IMR-90 (cell line): Measurements from ENCODE around the gene CDH12. TPM values are rescaled to one million over a fixed set of nuclear protein-coding genes. Genes with fewer than 3 reads are reported as not detected.

Source experiments
- ATAC-seq: fragments of 200-7000 bp; cut with Tn5 transposase; 2 replicates; pipeline ENCODE4 v1.9.1; 2020; ENCODE audit warnings: low read depth, mild to moderate bottlenecking, moderate library complexity
- BruUV-seq: library from RNA; stranded (reverse); fragments of 400-500 nt; replicated peaks from 2 replicates; lab custom pipeline; 2021; lab: Mats Ljungman, UMichigan
- CTCF ChIA-PET: fragments of 300-600 bp; formaldehyde crosslinking; extraction: SDS; loops from one replicate; lab custom pipeline; 2021; ENCODE audit warnings: antibody characterized with exemption; lab: Yijun Ruan, JAX
- POLR2A ChIA-PET: fragments of 300-600 bp; sonication (Branson Sonifier 250); formaldehyde crosslinking; loops from one replicate; lab custom pipeline; 2022; ENCODE audit warnings: antibody characterized with exemption; ENCODE audit not compliant: unreplicated experiment; lab: Charles Lee
- DNase-seq: peaks from one replicate; pipeline ENCODE4 v3.0.0; 2013
- H2AFZ ChIP-seq: replicated peaks from 2 replicates; pipeline ENCODE3; 2013; ENCODE audit warnings: low read length, mild to moderate bottlenecking; ENCODE audit not compliant: poor library complexity
- H2AK5ac ChIP-seq: 2 replicates; pipeline ENCODE4 v1.6.1; 2013; ENCODE audit warnings: low read depth, low read length, inconsistent platforms
- H2AK9ac ChIP-seq: replicated peaks from 2 replicates; pipeline ENCODE3; 2013; ENCODE audit warnings: mild to moderate bottlenecking, low read depth, low read length, moderate library complexity; ENCODE audit not compliant: poor library complexity
- H2BK120ac ChIP-seq: 2 replicates; pipeline ENCODE4 v1.6.1; 2013; ENCODE audit warnings: low read depth, low read length, inconsistent platforms
- H2BK15ac ChIP-seq: 3 replicates; pipeline ENCODE4 v1.6.1; 2013; ENCODE audit warnings: low read depth, low read length, inconsistent platforms
- H2BK20ac ChIP-seq: 2 replicates; pipeline ENCODE4 v1.6.1; 2013; ENCODE audit warnings: low read depth, mild to moderate bottlenecking, inconsistent platforms, low read length, moderate library complexity
- H2BK5ac ChIP-seq: 2 replicates; pipeline ENCODE4 v1.6.1; 2013; ENCODE audit warnings: mild to moderate bottlenecking, low read depth, low read length, inconsistent platforms; ENCODE audit not compliant: poor library complexity, severe bottlenecking
- H3K14ac ChIP-seq: replicated peaks from 2 replicates; pipeline ENCODE4 v1.6.1; 2013; ENCODE audit warnings: low read depth, low read length, inconsistent platforms
- H3K18ac ChIP-seq: 2 replicates; pipeline ENCODE4 v1.6.1; 2013; ENCODE audit warnings: low read depth, low read length, control low read depth
- H3K23ac ChIP-seq: 2 replicates; pipeline ENCODE4 v1.6.1; 2013; ENCODE audit warnings: low read depth, low read length, inconsistent platforms
- H3K27ac ChIP-seq: 2 replicates; pipeline ENCODE4 v1.5.1; 2013; ENCODE audit warnings: mild to moderate bottlenecking, control low read depth, low read length; ENCODE audit not compliant: insufficient read depth
- H3K27me3 ChIP-seq: 2 replicates; pipeline ENCODE4 v1.6.1; 2013; ENCODE audit warnings: low read length; ENCODE audit not compliant: control insufficient read depth, insufficient read depth
- H3K36me3 ChIP-seq: 2 replicates; pipeline ENCODE4 v1.6.1; 2013; ENCODE audit warnings: low read length, mixed read lengths; ENCODE audit not compliant: control insufficient read depth, insufficient read depth
- H3K4ac ChIP-seq: 2 replicates; pipeline ENCODE4 v1.6.1; 2013; ENCODE audit warnings: low read depth, low read length, inconsistent platforms
- H3K4me1 ChIP-seq: 2 replicates; pipeline ENCODE4 v1.6.1; 2013; ENCODE audit warnings: low read length, mixed read lengths; ENCODE audit not compliant: control insufficient read depth, insufficient read depth
- H3K4me2 ChIP-seq: 2 replicates; pipeline ENCODE4 v1.6.1; 2013; ENCODE audit warnings: low read depth, mild to moderate bottlenecking, control low read depth, low read length, moderate library complexity
- H3K4me3 ChIP-seq: 2 replicates; pipeline ENCODE4 v1.5.1; 2013; ENCODE audit warnings: low read depth, mild to moderate bottlenecking, control low read depth, low read length, moderate library complexity; ENCODE audit not compliant: insufficient read depth
- H3K56ac ChIP-seq: 2 replicates; pipeline ENCODE4 v1.6.1; 2013; ENCODE audit warnings: low read length, inconsistent platforms; ENCODE audit not compliant: insufficient read depth; ENCODE audit errors: extremely low read depth
- H3K79me1 ChIP-seq, 2 experiments: 2 replicates each; pipeline ENCODE4 v1.6.1; 2013; ENCODE audit warnings: low read length in 2 of 2, inconsistent platforms in 1 of 2, low read depth in 1 of 2
- H3K9ac ChIP-seq: 2 replicates; pipeline ENCODE4 v1.6.1; 2013; ENCODE audit warnings: low read depth, low read length, control low read depth
- H3K9me1 ChIP-seq: 2 replicates; pipeline ENCODE4 v1.6.1; 2013; ENCODE audit warnings: low read length, inconsistent platforms; ENCODE audit not compliant: insufficient read depth
- H3K9me3 ChIP-seq: 2 replicates; pipeline ENCODE4 v1.6.1; 2013; ENCODE audit warnings: low read length; ENCODE audit not compliant: control insufficient read depth, insufficient read depth
- H4K20me1 ChIP-seq: 2 replicates; pipeline ENCODE4 v1.6.1; 2013; ENCODE audit warnings: low read length, inconsistent platforms; ENCODE audit not compliant: insufficient read depth
- H4K5ac ChIP-seq: 2 replicates; pipeline ENCODE4 v1.6.1; 2013; ENCODE audit warnings: mild to moderate bottlenecking, low read depth, low read length, control low read depth
- H4K8ac ChIP-seq, 2 experiments: 2 replicates each; pipeline ENCODE4 v1.6.1; 2013; ENCODE audit warnings: low read depth in 2 of 2, low read length in 2 of 2, control low read depth in 1 of 2, inconsistent platforms in 1 of 2
- H4K91ac ChIP-seq: 2 replicates; pipeline ENCODE4 v1.6.1; 2013; ENCODE audit warnings: low read depth, low read length, inconsistent platforms; ENCODE audit not compliant: insufficient read depth
- CEBPB ChIP-seq: IDR thresholded peaks from 2 replicates; pipeline ENCODE4 v1.6.1; 2012; ENCODE audit warnings: low read depth, low read length, improper control_type of control experiment
- CHD1 ChIP-seq: IDR thresholded peaks from 2 replicates; pipeline ENCODE4 v1.6.1; 2012; ENCODE audit warnings: low read depth, low read length, improper control_type of control experiment
- CTCF ChIP-seq: conservative IDR thresholded peaks from 2 replicates; pipeline ENCODE4 v1.5.1; 2012; ENCODE audit warnings: mild to moderate bottlenecking, low read depth, low read length, improper control_type of control experiment
- ELK1 ChIP-seq: fragments of 150-350 bp; IDR thresholded peaks from 2 replicates; pipeline ENCODE4 v1.6.1; 2016; ENCODE audit warnings: low read depth, mild to moderate bottlenecking, low read length, moderate library complexity, borderline replicate concordance
- FOS ChIP-seq: fragments of 150-350 bp; IDR thresholded peaks from 2 replicates; pipeline ENCODE4 v1.6.1; 2016; ENCODE audit warnings: low read depth, low read length
- MAFK ChIP-seq: IDR thresholded peaks from 2 replicates; pipeline ENCODE4 v1.6.1; 2012; ENCODE audit warnings: low read depth, low read length, improper control_type of control experiment
- MAZ ChIP-seq: IDR thresholded peaks from 2 replicates; pipeline ENCODE4 v1.6.1; 2012; ENCODE audit warnings: low read depth, mild to moderate bottlenecking, low read length, improper control_type of control experiment, moderate library complexity, borderline replicate concordance
- POLR2A ChIP-seq: IDR thresholded peaks from 2 replicates; pipeline ENCODE4 v1.6.1; 2012; ENCODE audit warnings: mild to moderate bottlenecking, low read depth, low read length
- RCOR1 ChIP-seq: IDR thresholded peaks from 2 replicates; pipeline ENCODE4 v1.6.1; 2012; ENCODE audit warnings: mild to moderate bottlenecking, low read length, improper control_type of control experiment; ENCODE audit not compliant: insufficient replicate concordance
- RFX5 ChIP-seq: IDR thresholded peaks from 2 replicates; pipeline ENCODE4 v1.8.0; 2012; ENCODE audit warnings: low read depth, mild to moderate bottlenecking, low read length, moderate library complexity
- SMC3 ChIP-seq: fragments of 150-350 bp; IDR thresholded peaks from 2 replicates; pipeline ENCODE4 v1.6.1; 2016; ENCODE audit warnings: low read depth, mild to moderate bottlenecking, antibody characterized with exemption, low read length, moderate library complexity
- WGBS, 2 experiments: methylation state at CpG; one replicate each; pipeline versions ENCODE4 v1.1.5 to v1.1.7; 2013; ENCODE audit warnings: missing lambda C conversion rate in 2 of 2; ENCODE audit not compliant: insufficient read length in 1 of 2; ENCODE audit errors: extremely low coverage in 2 of 2; 5-methylcytosine and 5-hydroxymethylcytosine counted together
- dilution Hi-C: fragments of 300-500 bp; cut with HindIII; formaldehyde crosslinking; loops from one replicate; pipeline ENCODE4 v1.14.3; 2018; ENCODE audit warnings: low sequenced_read_pairs; ENCODE audit not compliant: unreplicated experiment
- in situ Hi-C: fragments of 300-500 bp; cut with MboI; formaldehyde crosslinking; loops from 3 replicates; pipeline ENCODE4 v1.14.3; 2019; ENCODE audit warnings: low sequenced_read_pairs, inconsistent platforms, mixed read lengths
- intact Hi-C: fragments of 100-400 bp; cut with micrococcal nuclease; formaldehyde crosslinking; loops from 2 replicates; pipeline ENCODE4 v1.10.0; 2022
- polyA plus RNA-seq, 3 experiments: library from polyadenylated mRNA; depleted of rRNA; stranded (reverse); fragments of >200 nt; gene quantifications; 2 replicates each; pipeline ENCODE4 v1.2.3, GENCODE V29; 2012; ENCODE audit warnings: low replicate concordance in 1 of 3
- total RNA-seq: library from RNA; depleted of rRNA; stranded (reverse); fragments of >200 nt; gene quantifications from 2 replicates; pipeline ENCODE4 v1.2.3, GENCODE V29; 2012

The CDH12 gene
- total and polyA plus RNA-seq, 2 of the 4 experiments (the other 2 are of a cell fraction) = not detected

DNA sequence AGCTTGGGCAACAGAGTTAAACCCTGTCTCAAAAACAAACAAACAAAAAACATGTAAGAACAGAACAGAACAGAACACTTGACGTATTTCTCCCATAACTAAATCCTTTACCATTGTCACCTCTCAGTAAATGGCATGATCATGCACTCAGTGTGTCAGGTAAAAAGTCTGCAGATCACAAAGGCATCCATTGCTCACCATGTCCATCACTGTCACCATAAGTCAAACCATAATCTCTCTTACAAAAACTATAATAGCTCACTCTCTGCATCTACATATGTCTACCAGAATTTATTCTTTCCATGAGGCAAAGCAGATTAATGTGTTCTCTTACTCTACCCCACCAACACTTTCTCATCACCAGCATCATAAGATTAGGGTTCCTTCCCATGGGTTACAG is 387.5 kb downstream of the CDH12 start:
- dilution Hi-C loops (no loop called here), in situ Hi-C loops (no loop called here), intact Hi-C loops (no loop called here)
- Histone ChIP-seq H3K4me2 (no peak overlapping the region), H4K5ac (no peak overlapping the region), H3K14ac (no peak overlapping the region), H2AK9ac (no peak overlapping the region), H3K4ac (no peak overlapping the region), H2AK5ac (no peak overlapping the region), H3K18ac (no peak overlapping the region), H3K9me1 (no peaks in the 10 kb centered on the region), H2BK5ac (no peak overlapping the region), H3K79me1 (no peaks in the 10 kb centered on the region), H2BK15ac (no peak overlapping the region), H4K91ac (no peak overlapping the region), H3K4me1 (no peaks in the 10 kb centered on the region), H3K9ac (no peak overlapping the region), H3K27ac (no peak overlapping the region), H3K23ac (no peak overlapping the region), H3K27me3 (no peaks in the 10 kb centered on the region), H4K20me1 (no peaks in the 10 kb centered on the region), H2AFZ (no peak overlapping the region), H3K36me3 (no peaks in the 10 kb centered on the region), H4K8ac (no peak overlapping the region), H3K4me3 (no peak overlapping the region), H2BK120ac (no peak overlapping the region), H3K56ac (no peak overlapping the region), H2BK20ac (no peak overlapping the region), H3K9me3 (no peaks in the 10 kb centered on the region)
- DNase-seq = no peak
- ChIA-PET POLR2A (interaction anchor here (0.9 kb wide), 1 partner anchor 156 kb away, joined by 3 read pairs; no protein-coding TSS in a partner anchor), CTCF (no interaction called here)
- ATAC-seq = no peak
- no TSS peak for BruUV-seq
- TF ChIP-seq CHD1 (no peak), ELK1 (no peak), POLR2A (no peak), SMC3 (no peak), CEBPB (no peak), RCOR1 (no peak), MAFK (no peak), MAZ (no peak), CTCF (no peak), RFX5 (no peak), FOS (no peak)
- no CpG with 5 or more reads among the region's 1 CpG for WGBS, 2 experiments
